IPS-18c (cell line): ENCODE measurements around the gene APOL2.
"Not testable (repeated sequence)": the region's sequence is repeated elsewhere in the genome, so short reads cannot be mapped to it uniquely, and the experiment has no call there.

Experiments
- H3K4me3 ChIP-seq: 2 replicates; pipeline ENCODE4 v1.7.0; 2013; ENCODE audit warnings: low read depth, mild to moderate bottlenecking, low read length, moderate library complexity; ENCODE audit not compliant: insufficient read depth
- H3K9me3 ChIP-seq: one replicate; pipeline ENCODE4 v1.6.1; 2013; ENCODE audit warnings: mild to moderate bottlenecking, low read length, moderate library complexity; ENCODE audit not compliant: control insufficient read depth, insufficient read depth

Gene APOL2

GRCh38 chr22:36197065-36197440, 42.3 kb downstream of the APOL2 start:
- Histone ChIP-seq H3K9me3 (no peaks in the 10 kb centered on the region), H3K4me3 (no peak overlapping the region)

GRCh38 chr22:36196254-36197064, 42.9 kb downstream of the APOL2 start:
- H3K9me3 ChIP-seq, result no peaks in the 10 kb centered on the region
- no peak overlapping the region for H3K4me3 ChIP-seq

GRCh38 chr22:36194971-36195370, 44.4 kb downstream of the APOL2 start:
- Histone ChIP-seq H3K4me3 (no peak overlapping the region), H3K9me3 (no peaks in the 10 kb centered on the region)

- Histone ChIP-seq H3K9me3 (no peaks in the 10 kb centered on the region), H3K4me3 (no peak overlapping the region)
Measured at GRCh38 chr22:36194385-36194784, 44.9 kb downstream of the APOL2 start.

GRCh38 chr22:36193577-36193976, 45.8 kb downstream of the APOL2 start:
- no peaks in the 10 kb centered on the region for H3K9me3 ChIP-seq

GRCh38 chr22:36193171-36193570, 46.2 kb downstream of the APOL2 start:
- Histone ChIP-seq H3K4me3 (no peak overlapping the region), H3K9me3 (no peaks in the 10 kb centered on the region)

More at GRCh38 chr22:36193577-36193976, 45.8 kb downstream of the APOL2 start:
- no peak overlapping the region for H3K4me3 ChIP-seq

GRCh38 chr22:36192542-36192941, 46.8 kb downstream of the APOL2 start:
- H3K9me3 ChIP-seq, result no peaks in the 10 kb centered on the region
- no peak overlapping the region for H3K4me3 ChIP-seq

- H3K9me3 ChIP-seq, result no peaks in the 10 kb centered on the region
Measured at GRCh38 chr22:36191106-36191836, 48.1 kb downstream of the APOL2 start.

GRCh38 chr22:36187862-36188261, 51.5 kb downstream of the APOL2 start:
- H3K9me3 ChIP-seq, H3K4me3 ChIP-seq: not testable (repeated sequence)

More at GRCh38 chr22:36191106-36191836, 48.1 kb downstream of the APOL2 start:
- H3K4me3 ChIP-seq, result no peak overlapping the region

GRCh38 chr22:36185828-36186624, 53.3 kb downstream of the APOL2 start:
- no peak overlapping the region for H3K4me3 ChIP-seq

GRCh38 chr22:36184433-36185025, 54.8 kb downstream of the APOL2 start:
- Histone ChIP-seq H3K4me3 (no peak overlapping the region; the same call in 1 of the 2 replicates), H3K9me3 (no peaks in the 10 kb centered on the region)

More at GRCh38 chr22:36185828-36186624, 53.3 kb downstream of the APOL2 start:
- no peaks in the 10 kb centered on the region for H3K9me3 ChIP-seq

- no peak overlapping the region for H3K4me3 ChIP-seq
- H3K9me3 ChIP-seq, result no peaks in the 10 kb centered on the region
Measured at GRCh38 chr22:36183446-36183845, 55.9 kb downstream of the APOL2 start.

GRCh38 chr22:36182857-36183256, 56.5 kb downstream of the APOL2 start:
- Histone ChIP-seq H3K9me3 (no peaks in the 10 kb centered on the region), H3K4me3 (no peak overlapping the region)

- no peak overlapping the region for H3K4me3 ChIP-seq
- no peaks in the 10 kb centered on the region for H3K9me3 ChIP-seq
Measured at GRCh38 chr22:36182056-36182455, 57.3 kb downstream of the APOL2 start.

- H3K9me3 ChIP-seq, result no peaks in the 10 kb centered on the region
- no peak overlapping the region for H3K4me3 ChIP-seq
Measured at GRCh38 chr22:36180928-36181327, 58.4 kb downstream of the APOL2 start.

- Histone ChIP-seq H3K4me3 (no peak overlapping the region), H3K9me3 (no peaks in the 10 kb centered on the region)
Measured at GRCh38 chr22:36180038-36180880, 59.1 kb downstream of the APOL2 start.
